GM21825 (cell line): ENCODE measurements around the gene AGBL4.

Experiments used
- ATAC-seq: cut with Tn5 transposase; IDR thresholded peaks from one replicate; pipeline ENCODE4 v1.9.1; 2021; ENCODE audit warnings: mild to moderate bottlenecking, moderate library complexity; ENCODE audit not compliant: unreplicated experiment

The AGBL4 gene

DNA sequence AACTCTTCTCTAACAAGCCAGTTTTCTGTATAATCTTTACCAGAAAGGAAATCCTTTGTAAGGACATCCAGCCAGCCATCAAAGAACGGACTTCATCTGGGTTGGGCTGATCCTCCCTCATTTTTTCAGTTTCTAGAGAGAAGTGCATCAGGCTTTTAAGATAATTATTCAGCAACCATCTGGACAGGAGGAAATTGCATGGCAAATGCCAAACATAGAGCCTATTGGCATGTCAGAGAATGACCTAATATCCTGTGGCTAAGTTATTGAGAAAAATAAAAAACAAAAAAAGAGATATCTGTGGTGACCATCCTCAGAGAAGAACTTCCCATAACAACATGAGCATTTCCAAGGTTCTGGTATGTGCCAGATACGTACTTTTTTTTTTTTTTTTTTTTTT is 1172.1 kb downstream of the AGBL4 start:
- ATAC-seq: no peak

GRCh38 chr1:48848035-48848434 is 1175.7 kb downstream of the AGBL4 start:
- no peak for ATAC-seq

GRCh38 chr1:48846441-48846840 is 1177.3 kb downstream of the AGBL4 start:
- ATAC-seq: no peak

- ATAC-seq: no peak
Observed at GRCh38 chr1:48844187-48844586, 1179.6 kb downstream of the AGBL4 start.

- ATAC-seq: no peak
Observed at GRCh38 chr1:48841966-48842365, 1181.8 kb downstream of the AGBL4 start.

DNA sequence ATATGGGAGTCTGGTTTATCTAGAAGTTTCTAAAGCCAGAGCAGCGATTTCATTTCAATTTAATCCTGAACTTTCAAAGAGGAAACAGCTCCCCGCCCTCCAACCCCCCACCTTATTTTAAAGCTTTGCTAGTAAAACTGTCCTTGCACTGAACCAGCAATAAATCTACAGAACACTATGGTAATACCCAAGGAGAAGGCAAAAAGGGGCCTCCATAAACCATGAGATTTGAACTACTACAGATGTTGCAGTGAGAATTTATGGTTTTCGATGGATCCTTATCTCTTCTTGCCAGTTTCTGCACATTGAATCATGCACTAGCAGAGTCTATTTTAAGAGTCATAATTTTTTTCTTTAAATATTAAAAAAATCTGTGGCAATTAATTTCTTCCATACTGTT is 1182.3 kb downstream of the AGBL4 start:
- no peak for ATAC-seq

GRCh38 chr1:48831120-48831978 is 1192.4 kb downstream of the AGBL4 start:
- ATAC-seq: no peak

DNA sequence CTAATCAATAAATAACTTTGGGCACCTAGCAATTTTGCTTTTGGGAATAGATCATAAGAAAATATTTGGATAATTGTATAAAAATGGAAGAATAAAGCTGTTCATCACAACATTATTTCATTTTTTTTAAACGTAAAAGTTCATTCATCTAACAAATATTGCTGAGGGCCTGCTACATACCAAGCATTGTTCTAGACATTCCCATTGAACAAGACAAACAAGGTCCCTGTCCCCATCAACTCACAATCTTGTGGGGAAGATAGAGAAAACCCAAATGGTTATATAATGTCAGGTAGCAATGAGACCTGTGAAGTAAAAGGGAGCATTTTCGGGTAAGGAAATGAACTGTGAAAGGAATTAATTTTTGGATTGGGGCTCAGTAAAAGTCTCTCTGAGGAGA is 1193.0 kb downstream of the AGBL4 start:
- no peak for ATAC-seq

GRCh38 chr1:48829446-48829845 is 1194.3 kb downstream of the AGBL4 start:
- no peak for ATAC-seq

GRCh38 chr1:48823168-48823567 is 1200.6 kb downstream of the AGBL4 start:
- no peak for ATAC-seq

DNA sequence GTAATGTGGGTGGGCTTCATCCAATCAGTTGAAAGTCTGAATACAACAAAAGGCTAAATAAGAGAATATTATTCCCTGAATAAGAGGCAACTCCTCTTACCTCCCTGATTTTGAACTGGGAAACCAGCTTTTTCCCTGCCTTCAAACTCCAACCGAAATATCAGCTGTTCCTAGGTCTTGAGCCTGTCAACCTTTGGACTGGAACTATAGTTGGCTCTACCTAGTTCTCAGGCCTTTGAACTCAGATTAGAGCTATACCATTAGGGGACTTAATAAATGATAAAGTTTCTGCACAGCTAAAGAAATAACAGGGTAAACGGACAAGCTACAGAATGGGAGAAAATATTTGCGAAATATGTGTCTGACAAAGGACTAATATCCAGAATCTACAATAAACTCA is 1203.3 kb downstream of the AGBL4 start:
- ATAC-seq: no peak

GRCh38 chr1:48817505-48818114 is 1206.1 kb downstream of the AGBL4 start:
- ATAC-seq: peak; percentile 61

DNA sequence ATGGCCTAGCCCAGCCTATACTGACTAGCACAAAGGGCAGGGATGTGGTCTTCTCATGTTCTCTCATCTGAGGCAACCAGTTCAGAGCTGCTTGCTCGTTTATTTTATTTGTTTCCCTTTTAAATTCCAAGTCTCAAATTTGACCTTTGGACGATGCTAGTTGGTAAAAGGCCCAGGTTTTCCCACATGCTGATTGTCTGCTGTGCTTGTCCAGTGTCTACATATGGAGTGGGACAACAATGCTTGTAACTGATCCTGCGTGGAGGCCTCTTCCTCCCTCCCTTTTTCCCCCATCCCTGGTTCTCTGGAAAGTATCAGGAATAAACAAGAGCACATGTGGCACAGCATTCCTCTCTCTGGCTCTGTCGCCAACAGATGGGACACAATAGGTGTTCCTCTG is 1213.0 kb downstream of the AGBL4 start:
- no peak for ATAC-seq

- ATAC-seq: no peak
Observed at GRCh38 chr1:48808496-48808895, 1215.3 kb downstream of the AGBL4 start.

DNA sequence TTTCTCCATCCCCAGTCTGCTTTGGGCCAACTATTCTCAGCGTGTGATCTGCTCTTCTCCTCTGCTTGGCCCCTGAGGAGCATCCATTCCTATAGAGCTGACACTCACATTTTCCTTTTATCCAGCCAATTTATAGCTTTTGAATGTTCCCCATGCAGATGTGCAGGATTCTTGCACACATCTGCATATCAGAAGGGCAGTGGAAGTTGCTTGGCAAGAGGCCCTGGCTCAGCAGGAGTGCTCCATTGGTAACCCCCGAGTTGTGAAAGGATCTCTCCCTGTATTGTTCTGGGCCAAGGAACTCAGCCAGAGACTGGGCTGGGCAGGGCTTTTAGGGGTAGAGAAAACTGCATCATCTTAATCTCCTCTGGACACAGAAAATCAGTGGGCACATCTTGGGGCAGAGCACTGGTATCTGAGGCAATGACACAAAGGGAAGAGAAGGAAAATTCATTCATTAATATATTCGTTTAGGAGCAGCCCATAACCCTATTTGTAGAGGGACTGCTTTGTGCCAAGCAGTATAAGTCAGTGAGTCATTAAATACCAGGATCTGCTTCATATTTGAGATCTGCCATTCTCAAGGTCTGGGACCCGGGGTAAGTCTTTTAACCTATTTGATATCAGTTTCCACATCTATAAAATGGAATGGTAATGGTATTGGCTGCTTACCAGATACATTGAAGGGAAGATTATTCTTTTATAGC is 1216.0 kb downstream of the AGBL4 start:
- ATAC-seq: no peak

- ATAC-seq: no peak
Observed at GRCh38 chr1:48803474-48803873, 1220.3 kb downstream of the AGBL4 start.

GRCh38 chr1:48794816-48795215 is 1228.9 kb downstream of the AGBL4 start:
- no peak for ATAC-seq

GRCh38 chr1:48793863-48794262 is 1229.9 kb downstream of the AGBL4 start:
- ATAC-seq: peak; percentile 93

DNA sequence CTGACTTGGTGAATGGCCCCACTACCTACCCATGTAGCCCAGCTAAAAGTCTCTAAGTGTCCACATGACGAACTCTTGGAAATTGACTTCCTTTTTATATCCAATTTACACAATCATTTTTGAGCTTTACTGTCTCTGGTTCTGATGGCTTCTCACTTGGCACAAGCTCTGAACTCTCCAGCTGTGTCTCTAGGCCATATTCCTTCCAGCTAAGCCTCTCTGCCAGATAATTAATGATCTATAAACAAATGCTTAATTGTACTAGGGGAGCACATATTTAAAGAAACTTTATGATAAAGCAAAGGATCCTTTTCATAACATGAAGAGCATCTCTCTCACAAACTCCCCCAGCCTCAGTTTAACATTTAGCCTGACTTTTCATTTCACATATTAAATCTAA is 1230.8 kb downstream of the AGBL4 start:
- no peak for ATAC-seq

GRCh38 chr1:48790397-48790796 is 1233.4 kb downstream of the AGBL4 start:
- no peak for ATAC-seq

GRCh38 chr1:48789903-48790302 is 1233.9 kb downstream of the AGBL4 start:
- no peak for ATAC-seq

DNA sequence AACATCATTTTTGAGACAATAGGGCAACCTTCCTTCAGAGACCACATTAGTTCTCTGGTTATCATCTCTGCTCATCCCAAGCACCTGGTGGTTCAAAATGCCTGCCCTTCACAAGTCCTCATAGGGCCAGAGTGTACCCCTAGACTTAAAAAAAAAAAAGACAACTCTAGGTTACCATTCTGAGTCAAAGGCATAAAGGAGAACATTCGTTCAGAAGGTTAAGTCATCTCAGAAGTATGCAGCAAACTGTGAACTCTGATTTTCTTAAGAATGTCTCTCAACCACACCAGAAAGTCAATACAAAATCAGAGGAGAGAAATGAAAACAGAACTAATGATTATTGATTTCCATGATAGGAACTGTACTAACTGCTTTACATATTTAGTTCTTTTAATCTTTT is 1237.9 kb downstream of the AGBL4 start:
- no peak for ATAC-seq
